GM18520 (cell line): ENCODE data around the gene PNPT1.
A peak's percentile ranks its signal among the peaks of the same experiment; 100 is the strongest.

Experiments used
- ATAC-seq: cut with Tn5 transposase; IDR thresholded peaks from one replicate; pipeline ENCODE4 v1.9.1; 2021; ENCODE audit not compliant: unreplicated experiment

The PNPT1 gene

GRCh38 chr2:55672630-55673029 is 21.0 kb downstream of the PNPT1 start:
- ATAC-seq, result no peak

- ATAC-seq, result no peak
Measured at GRCh38 chr2:55668956-55669355, 24.7 kb downstream of the PNPT1 start.

- no peak for ATAC-seq
Measured at GRCh38 chr2:55653255-55653654, 40.4 kb downstream of the PNPT1 start.

GRCh38 chr2:55649211-55649610 is 44.4 kb downstream of the PNPT1 start:
- ATAC-seq, result no peak

GRCh38 chr2:55636831-55637230 is 56.8 kb downstream of the PNPT1 start:
- no peak for ATAC-seq

GRCh38 chr2:55628931-55629330 is 64.7 kb downstream of the PNPT1 start:
- ATAC-seq, result no peak

GRCh38 chr2:55627915-55628314 is 65.7 kb downstream of the PNPT1 start:
- ATAC-seq, result no peak

- no peak for ATAC-seq
Measured at GRCh38 chr2:55621802-55622201, 71.8 kb downstream of the PNPT1 start.

- no peak for ATAC-seq
Measured at GRCh38 chr2:55620123-55620779, 73.4 kb downstream of the PNPT1 start.

- ATAC-seq, result peak; percentile 24
Measured at GRCh38 chr2:55618275-55619055, 75.2 kb downstream of the PNPT1 start.

- ATAC-seq, result no peak
Measured at GRCh38 chr2:55618025-55618274, 75.7 kb downstream of the PNPT1 start.

- ATAC-seq, result peak; percentile 71
Measured at GRCh38 chr2:55617175-55618024, 76.2 kb downstream of the PNPT1 start, which contains the start of gene PPP4R3B. TSS of gene PPP4R3B (minus strand) at chr2:55617622. CDS start at chr2:55617285, 337 bp downstream.

- ATAC-seq, result no peak
Measured at GRCh38 chr2:55616551-55617174, 77.0 kb downstream of the PNPT1 start.

- no peak for ATAC-seq
Measured at GRCh38 chr2:55611997-55612396, 81.6 kb downstream of the PNPT1 start.

GRCh38 chr2:55610954-55611743 is 82.5 kb downstream of the PNPT1 start:
- no peak for ATAC-seq

GRCh38 chr2:55609938-55610578 is 83.6 kb downstream of the PNPT1 start:
- no peak for ATAC-seq

- ATAC-seq, result no peak
Measured at GRCh38 chr2:55609193-55609794, 84.3 kb downstream of the PNPT1 start.

- no peak for ATAC-seq
Measured at GRCh38 chr2:55607717-55608116, 85.9 kb downstream of the PNPT1 start.

GRCh38 chr2:55604027-55604565 is 89.5 kb downstream of the PNPT1 start:
- no peak for ATAC-seq
